Stimulated activated CD8-positive, alpha-beta memory T cell treated with anti-CD3 and anti-CD28 coated beads, Interleukin-12 subunit alpha, Interleukin-12 subunit beta, amount 100 ng/mL, for 1 hour (primary cell): ENCODE data around the gene WHAMM.

Source experiments
- DNase-seq: peaks from one replicate; pipeline ENCODE4 v3.0.0-alpha.2; 2020; ENCODE audit warnings: low read depth

WHAMM gene

GRCh38 chr15:82870727-82871320, 61.4 kb downstream of the WHAMM start:
- DNase-seq = no peak

- no peak for DNase-seq
Observed at GRCh38 chr15:82871358-82871757, 61.9 kb downstream of the WHAMM start.

- DNase-seq = no peak
Observed at GRCh38 chr15:82871832-82872484, 62.5 kb downstream of the WHAMM start.

GRCh38 chr15:82873000-82873680, 63.7 kb downstream of the WHAMM start:
- no peak for DNase-seq

GRCh38 chr15:82874267-82874666, 64.8 kb downstream of the WHAMM start:
- DNase-seq = no peak

- DNase-seq = no peak
Observed at GRCh38 chr15:82874961-82875360, 65.5 kb downstream of the WHAMM start.

GRCh38 chr15:82875411-82876003, 66.1 kb downstream of the WHAMM start:
- DNase-seq = no peak

GRCh38 chr15:82877825-82878224, 68.4 kb downstream of the WHAMM start:
- DNase-seq = no peak

- DNase-seq = no peak
Observed at GRCh38 chr15:82878325-82878724, 68.9 kb downstream of the WHAMM start.

GRCh38 chr15:82880704-82881103, 71.3 kb downstream of the WHAMM start:
- no peak for DNase-seq

GRCh38 chr15:82881747-82882146, 72.3 kb downstream of the WHAMM start:
- DNase-seq = no peak

GRCh38 chr15:82882273-82882928, 73.0 kb downstream of the WHAMM start:
- DNase-seq = no peak
